ENCODE results near the gene CLDND2. TPM values are rescaled to one million over a fixed set of nuclear protein-coding genes. Genes with fewer than 3 reads are reported as not detected.

The CLDND2 gene
- total RNA-seq, 6 donors from 2014 or later: 0.89 to 3.0 (median 1.7) TPM; not detected in 3

DNA sequence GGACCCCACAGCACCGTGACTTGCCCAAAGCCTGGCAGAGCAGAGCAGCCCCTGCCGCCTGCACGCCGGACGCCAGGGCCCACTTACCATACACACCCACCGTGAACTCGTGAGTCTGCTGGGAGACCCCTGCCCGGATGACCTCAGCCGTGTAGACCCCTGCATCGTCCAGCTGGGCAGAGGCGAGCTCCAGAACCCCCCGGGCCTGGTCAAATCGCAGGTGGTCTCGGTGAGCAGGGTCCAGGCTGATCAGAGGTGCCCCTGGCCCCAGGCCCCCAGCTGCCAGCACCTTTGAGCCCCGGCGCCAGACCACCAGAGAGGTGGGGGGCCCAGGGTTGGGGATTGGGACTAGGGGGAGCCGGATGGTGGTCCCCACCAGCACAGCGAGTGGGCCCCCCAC lies 27.7 kb downstream of the CLDND2 start:
- TF ChIP-seq POLR2AphosphoS5 (IDR thresholded peaks at IDR 0.05): no peak
- 90 to 91% methylated on average over 10 to 18 of the region's 18 CpGs for WGBS, 2 donors
- peak in 1 of 2 donors; percentile 68 for DNase-seq

DNA sequence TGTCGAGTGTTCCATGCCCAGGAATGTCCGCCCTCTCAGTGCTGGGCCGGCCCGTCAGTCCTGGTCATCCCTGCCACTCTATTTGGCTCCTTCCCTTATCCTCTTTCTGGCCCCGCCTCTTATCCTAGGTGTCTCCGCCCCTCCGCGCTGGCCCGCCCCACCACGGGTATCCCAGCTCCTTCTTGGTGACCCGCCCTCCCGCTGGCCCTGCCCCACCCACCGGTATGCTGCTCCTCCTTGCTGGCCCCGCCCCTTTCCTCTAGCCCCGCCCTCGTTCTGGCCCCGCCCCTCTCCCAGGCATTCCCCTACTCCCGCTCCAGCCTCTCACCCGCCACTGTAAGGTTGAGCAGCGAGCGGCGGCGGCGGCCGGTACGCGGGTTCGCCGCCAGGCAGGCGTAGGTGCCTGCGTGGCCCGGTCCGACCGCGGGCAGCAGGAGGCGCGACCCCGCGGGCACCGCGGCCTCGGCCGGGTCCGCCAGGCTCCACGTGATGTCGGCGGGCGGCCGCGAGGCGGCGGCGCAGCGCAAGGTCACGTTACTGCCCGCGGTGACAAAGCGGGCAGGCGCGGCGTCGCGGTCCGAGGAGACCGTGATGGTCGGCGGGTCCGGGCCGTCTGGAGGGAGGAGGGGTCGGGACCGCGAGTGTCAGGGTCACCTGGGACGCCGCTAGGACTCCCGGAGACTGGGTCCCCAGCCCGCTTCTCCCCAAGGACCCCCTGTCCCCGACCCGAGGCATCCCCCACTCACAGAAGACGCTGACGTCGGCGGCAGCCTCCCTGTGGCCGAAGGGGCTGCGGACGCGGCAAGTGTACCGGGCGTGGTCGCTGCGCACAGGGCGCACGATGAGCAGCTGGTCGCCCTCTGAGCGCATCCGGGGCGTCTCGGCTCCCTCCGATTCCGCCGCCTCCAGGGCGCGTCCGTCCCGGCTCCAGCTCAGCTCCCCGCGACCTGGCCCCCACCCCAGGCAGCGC lies 28.8 kb downstream of the CLDND2 start:
- H3K27ac ChIP-seq: peak overlapping the region; percentile 61 to 77 (median 70)
- H3K4me3 ChIP-seq: peak overlapping the region; percentile 56 to 77 (median 70)
- WGBS, 2 donors: 0 to 1% methylated on average over 17 to 18 of the region's 107 CpGs
- peaks cover 3 to 8% (median 5%) of the 10 kb centered on the region in 4 donors for H3K36me3 ChIP-seq
- H3K9me3 ChIP-seq: no peaks in the 10 kb centered on the region
- peaks cover 9 to 25% (median 20%) of the 10 kb centered on the region in 4 donors for H3K4me1 ChIP-seq
- DNase-seq: peak; percentile 99 to 100
- TF ChIP-seq POLR2A (IDR thresholded peaks at IDR 0.05) (peak in 2 of 4 donors; percentile 60 to 65), POLR2AphosphoS5 (IDR thresholded peaks at IDR 0.05) (peak in 1 of 2 donors; percentile 83), EP300 (IDR thresholded peaks at IDR 0.05) (no peak)
- TF ChIP-seq, protein P1, sequence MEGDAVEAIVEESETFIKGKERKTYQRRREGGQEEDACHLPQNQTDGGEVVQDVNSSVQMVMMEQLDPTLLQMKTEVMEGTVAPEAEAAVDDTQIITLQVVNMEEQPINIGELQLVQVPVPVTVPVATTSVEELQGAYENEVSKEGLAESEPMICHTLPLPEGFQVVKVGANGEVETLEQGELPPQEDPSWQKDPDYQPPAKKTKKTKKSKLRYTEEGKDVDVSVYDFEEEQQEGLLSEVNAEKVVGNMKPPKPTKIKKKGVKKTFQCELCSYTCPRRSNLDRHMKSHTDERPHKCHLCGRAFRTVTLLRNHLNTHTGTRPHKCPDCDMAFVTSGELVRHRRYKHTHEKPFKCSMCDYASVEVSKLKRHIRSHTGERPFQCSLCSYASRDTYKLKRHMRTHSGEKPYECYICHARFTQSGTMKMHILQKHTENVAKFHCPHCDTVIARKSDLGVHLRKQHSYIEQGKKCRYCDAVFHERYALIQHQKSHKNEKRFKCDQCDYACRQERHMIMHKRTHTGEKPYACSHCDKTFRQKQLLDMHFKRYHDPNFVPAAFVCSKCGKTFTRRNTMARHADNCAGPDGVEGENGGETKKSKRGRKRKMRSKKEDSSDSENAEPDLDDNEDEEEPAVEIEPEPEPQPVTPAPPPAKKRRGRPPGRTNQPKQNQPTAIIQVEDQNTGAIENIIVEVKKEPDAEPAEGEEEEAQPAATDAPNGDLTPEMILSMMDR (IDR thresholded peaks at IDR 0.05): peak in 5 of 6 experiments; percentile 36 to 95 (median 87)
- no peaks in the 10 kb centered on the region for H3K27me3 ChIP-seq
- peak; percentile 97 for ATAC-seq (ENCODE audit: low FRiP score in 2 of 2)

More for the DNA sequence above, 27.7 kb downstream of the CLDND2 start:
- Histone ChIP-seq H3K36me3 (peaks cover 4 to 14% (median 10%) of the 10 kb centered on the region in 4 donors), H3K4me3 (no peak overlapping the region), H3K4me1 (peaks cover 9 to 25% (median 20%) of the 10 kb centered on the region in 4 donors), H3K9me3 (no peaks in the 10 kb centered on the region), H3K27ac (peak overlapping the region in 1 of 4 donors; percentile 54), H3K27me3 (no peaks in the 10 kb centered on the region)
- ATAC-seq (ENCODE audit: low FRiP score in 2 of 2): no peak

DNA sequence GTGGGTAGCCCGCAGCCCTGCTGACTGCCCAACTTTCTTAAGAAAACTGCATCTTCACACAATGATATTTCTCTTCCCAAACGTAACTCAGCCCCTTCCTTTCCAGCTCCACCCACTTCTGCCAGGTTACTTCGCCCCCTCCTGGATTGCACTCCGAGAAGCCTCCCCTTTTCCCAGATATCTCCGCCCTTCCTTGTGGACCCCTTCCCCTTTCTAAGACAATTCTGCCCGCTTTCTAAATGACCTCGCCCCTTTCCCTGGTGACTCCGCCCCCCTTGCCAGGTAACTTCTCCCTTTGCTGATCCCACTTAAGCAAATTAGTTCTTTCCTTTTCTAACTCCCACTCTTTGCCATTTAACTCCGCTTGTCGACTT lies 29.5 kb downstream of the CLDND2 start:
- Histone ChIP-seq H3K9me3 (no peaks in the 10 kb centered on the region), H3K4me3 (peak overlapping the region; percentile 56 to 77 (median 70)), H3K27me3 (no peaks in the 10 kb centered on the region), H3K36me3 (peaks cover 0 to 2% (median 0%) of the 10 kb centered on the region in 4 donors), H3K4me1 (peaks cover 9 to 25% (median 20%) of the 10 kb centered on the region in 4 donors), H3K27ac (peak overlapping the region; percentile 61 to 76 (median 64))
- ATAC-seq (ENCODE audit: low FRiP score in 2 of 2) (no peak), DNase-seq (no peak)
- TF ChIP-seq EP300 (IDR thresholded peaks at IDR 0.05) (no peak), POLR2A (IDR thresholded peaks at IDR 0.05) (no peak), POLR2AphosphoS5 (IDR thresholded peaks at IDR 0.05) (no peak)
- TF ChIP-seq, protein P1 (IDR thresholded peaks at IDR 0.05): no peak
- WGBS, 2 donors: 1% methylated on average over 10 of the region's 10 CpGs

DNA sequence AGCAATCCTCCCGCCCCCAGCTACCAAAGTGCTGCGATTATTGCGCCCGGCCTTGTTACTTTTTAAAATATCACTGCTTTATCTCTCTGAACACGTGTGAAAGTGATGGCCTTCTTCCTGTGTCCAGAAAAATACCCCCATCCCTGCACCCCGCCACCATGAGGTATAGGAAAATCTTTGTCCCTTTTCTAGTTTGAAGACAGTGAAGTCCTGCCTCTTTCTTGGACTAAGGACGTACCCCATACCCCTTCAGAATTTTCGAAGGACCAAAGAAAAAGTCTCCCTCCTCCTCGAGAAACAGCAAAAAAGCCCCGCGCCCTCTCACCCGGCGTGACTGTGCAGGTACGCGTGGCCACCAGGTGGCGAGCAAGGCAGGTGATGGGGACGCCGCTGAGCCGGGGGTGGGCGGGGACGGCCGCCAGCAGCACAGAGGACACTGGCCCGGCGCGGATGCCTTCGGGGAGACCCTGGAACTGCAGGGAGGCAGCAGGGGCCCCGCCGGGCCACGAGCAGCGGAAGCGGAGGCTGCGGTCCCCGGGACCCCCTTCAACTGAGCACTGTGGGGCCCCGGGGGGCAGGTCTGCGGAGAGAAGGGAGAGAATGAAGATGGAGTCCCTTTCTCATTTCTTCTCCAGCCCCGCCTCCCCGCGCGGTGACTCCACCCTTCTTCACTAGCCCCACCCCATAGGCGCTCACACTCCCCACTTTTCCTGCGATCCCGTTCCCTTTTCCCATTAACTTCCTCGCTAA lies 30.1 kb downstream of the CLDND2 start:
- DNase-seq: peak; percentile 86 to 95
- ATAC-seq (ENCODE audit: low FRiP score in 2 of 2): peak; percentile 76 to 85
- 3 to 4% methylated on average over 37 to 43 of the region's 43 CpGs for WGBS, 2 donors
- H3K27me3 ChIP-seq: no peaks in the 10 kb centered on the region
- H3K4me1 ChIP-seq: peaks cover 9 to 25% (median 20%) of the 10 kb centered on the region in 4 donors
- H3K9me3 ChIP-seq: no peaks in the 10 kb centered on the region
- TF ChIP-seq EP300 (IDR thresholded peaks at IDR 0.05) (no peak), POLR2A (IDR thresholded peaks at IDR 0.05) (no peak), POLR2AphosphoS5 (IDR thresholded peaks at IDR 0.05) (no peak)
- TF ChIP-seq, protein P1 (IDR thresholded peaks at IDR 0.05): peak; percentile 83 to 90 (median 87)
- H3K36me3 ChIP-seq: no peaks in the 10 kb centered on the region
- peak overlapping the region; percentile 61 to 76 (median 64) for H3K27ac ChIP-seq
- peak overlapping the region; percentile 56 to 77 (median 70) for H3K4me3 ChIP-seq

Measured in upper lobe of left lung (tissue), 6 donors.